ENCODE results near the gene EML3.

- TF ChIP-seq POLR2AphosphoS5 (IDR thresholded peaks at IDR 0.05) (no peak), POLR2A (IDR thresholded peaks at IDR 0.05) (no peak), CTCF (IDR thresholded peaks at IDR 0.05) (no peak)
Measured at GRCh38 chr11:62556875-62557631, 55.5 kb downstream of the EML3 start.

All from upper lobe of left lung (tissue), 4 donors.